ENCODE measurements around the gene PLCL1.

The PLCL1 gene

DNA sequence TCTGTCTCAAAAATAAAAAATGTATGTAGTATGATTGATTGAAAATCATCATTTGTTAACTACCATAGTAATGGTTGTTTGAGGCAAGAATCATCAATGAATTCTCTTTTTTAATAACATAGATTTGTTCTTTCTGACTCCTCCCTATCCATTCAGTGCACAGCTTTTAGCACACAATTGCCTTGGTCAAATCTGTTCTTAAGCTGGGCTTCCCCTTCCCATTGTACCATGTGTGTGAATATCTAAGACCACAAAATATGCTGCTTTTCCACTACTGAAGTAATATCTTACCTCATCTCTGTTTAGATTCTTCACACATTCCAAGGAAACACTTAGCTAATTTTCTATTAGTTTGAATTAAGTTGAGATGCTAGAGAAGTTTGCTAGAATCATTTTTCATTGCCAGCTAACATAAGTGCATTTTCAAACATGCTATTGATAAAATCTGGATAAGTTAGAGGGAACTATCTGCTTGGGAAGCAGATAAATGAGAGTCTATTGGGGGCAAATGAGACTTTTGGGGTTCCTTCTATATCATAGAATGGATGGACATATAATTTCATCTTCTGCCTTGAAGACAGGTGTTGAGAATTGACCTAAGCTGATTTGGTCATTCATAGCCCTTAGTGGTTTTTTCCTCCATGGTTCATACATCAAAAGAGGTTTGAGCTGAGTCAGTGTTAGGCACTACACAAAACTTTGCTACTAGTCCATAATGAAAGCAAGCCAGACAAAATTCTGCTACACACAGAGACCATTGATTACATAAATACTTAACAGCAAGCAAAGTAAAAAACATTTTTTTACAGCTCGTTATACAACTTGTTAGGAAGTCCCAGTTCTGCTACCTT lies 231.9 kb downstream of the PLCL1 start:
- DNase-seq (ENCODE audit: low read depth): no peak
- H3K4me3 ChIP-seq (ENCODE audit: low read depth, low read length): no peak overlapping the region
- TF ChIP-seq, protein P1, sequence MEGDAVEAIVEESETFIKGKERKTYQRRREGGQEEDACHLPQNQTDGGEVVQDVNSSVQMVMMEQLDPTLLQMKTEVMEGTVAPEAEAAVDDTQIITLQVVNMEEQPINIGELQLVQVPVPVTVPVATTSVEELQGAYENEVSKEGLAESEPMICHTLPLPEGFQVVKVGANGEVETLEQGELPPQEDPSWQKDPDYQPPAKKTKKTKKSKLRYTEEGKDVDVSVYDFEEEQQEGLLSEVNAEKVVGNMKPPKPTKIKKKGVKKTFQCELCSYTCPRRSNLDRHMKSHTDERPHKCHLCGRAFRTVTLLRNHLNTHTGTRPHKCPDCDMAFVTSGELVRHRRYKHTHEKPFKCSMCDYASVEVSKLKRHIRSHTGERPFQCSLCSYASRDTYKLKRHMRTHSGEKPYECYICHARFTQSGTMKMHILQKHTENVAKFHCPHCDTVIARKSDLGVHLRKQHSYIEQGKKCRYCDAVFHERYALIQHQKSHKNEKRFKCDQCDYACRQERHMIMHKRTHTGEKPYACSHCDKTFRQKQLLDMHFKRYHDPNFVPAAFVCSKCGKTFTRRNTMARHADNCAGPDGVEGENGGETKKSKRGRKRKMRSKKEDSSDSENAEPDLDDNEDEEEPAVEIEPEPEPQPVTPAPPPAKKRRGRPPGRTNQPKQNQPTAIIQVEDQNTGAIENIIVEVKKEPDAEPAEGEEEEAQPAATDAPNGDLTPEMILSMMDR (conservative IDR thresholded peaks at IDR 0.05; ENCODE audit: low read depth, low read length): no peak

DNA sequence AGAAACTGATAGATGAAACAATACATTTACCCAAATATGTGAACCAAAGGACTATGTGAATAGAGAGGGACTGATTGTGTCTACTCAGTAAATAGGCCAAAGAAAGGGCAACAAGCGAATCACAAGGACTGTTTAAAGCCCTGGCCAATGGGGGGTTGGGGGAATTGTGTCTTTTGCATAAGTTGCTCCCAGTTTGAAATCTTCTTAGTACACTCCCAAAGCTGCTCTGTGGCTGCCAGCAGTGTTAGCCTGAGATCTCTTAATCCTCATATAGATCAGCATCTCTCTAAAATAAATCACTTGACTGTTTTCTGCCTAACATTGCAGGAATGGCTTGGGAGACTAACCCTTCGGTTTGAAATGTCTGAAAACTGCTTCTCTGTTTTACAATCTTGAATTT lies 236.4 kb downstream of the PLCL1 start:
- no peak for DNase-seq (ENCODE audit: low read depth)
- no peak overlapping the region for H3K4me3 ChIP-seq (ENCODE audit: low read depth, low read length)
- TF ChIP-seq, protein P1 (conservative IDR thresholded peaks at IDR 0.05; ENCODE audit: low read depth, low read length): no peak

DNA sequence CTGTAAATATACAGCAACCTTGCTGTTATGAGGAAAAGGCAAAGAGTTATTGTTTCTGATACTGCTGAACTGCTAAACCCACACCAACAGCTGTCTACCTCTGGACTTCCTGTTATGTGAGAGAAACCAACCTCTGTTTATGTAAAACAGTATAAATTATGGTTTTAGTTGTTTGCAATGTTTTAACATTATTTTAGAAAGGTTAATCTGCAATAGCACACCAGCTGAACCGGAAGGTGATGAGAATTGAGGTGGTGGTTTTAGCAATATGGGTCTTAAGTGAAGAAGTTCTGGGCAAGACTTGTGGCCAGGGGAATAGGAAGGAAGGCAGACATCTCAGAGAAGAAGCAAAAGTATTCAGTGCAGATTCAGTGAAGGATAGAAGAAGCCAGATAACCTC lies 237.8 kb downstream of the PLCL1 start:
- H3K4me3 ChIP-seq (ENCODE audit: low read depth, low read length): no peak overlapping the region
- TF ChIP-seq, protein P1 (conservative IDR thresholded peaks at IDR 0.05; ENCODE audit: low read depth, low read length): no peak
- DNase-seq (ENCODE audit: low read depth): no peak

DNA sequence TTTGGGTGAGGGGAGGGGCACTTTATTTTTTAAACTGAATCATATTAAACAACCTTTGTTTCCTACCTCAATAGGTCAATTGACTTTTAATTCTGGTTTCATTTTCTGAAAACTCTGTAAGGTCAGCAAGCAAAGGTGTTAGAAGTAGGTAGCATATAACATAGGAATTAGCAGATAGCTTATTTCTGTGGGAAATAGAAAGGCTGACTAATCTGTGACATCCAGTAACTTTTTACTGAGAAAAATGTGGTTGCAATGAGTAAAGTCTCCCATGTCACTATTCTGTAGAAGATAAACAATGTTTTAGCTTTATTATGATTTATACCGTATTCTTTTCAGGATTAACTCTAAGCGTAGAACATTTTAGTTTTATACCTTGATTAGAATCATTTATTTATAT lies 240.4 kb downstream of the PLCL1 start:
- DNase-seq (ENCODE audit: low read depth): no peak
- H3K4me3 ChIP-seq (ENCODE audit: low read depth, low read length): no peak overlapping the region
- TF ChIP-seq, protein P1 (conservative IDR thresholded peaks at IDR 0.05; ENCODE audit: low read depth, low read length): no peak

DNA sequence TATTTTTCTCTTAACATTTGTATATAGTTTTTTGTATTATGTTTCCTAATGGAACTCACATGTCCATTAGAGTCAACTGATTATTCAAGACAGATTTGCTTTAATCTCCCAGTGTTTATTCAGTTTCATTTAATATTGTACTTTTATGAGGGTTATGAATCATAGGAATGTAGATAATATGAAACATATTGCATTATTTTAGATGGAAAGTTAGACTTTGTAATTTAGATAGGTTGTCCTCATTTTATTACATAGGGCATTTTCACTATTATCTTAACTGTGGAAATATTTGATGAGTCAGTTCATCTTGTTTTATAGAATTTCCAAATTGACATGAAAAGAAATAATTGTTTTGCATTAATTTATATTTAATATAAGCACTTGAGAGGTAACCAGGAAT lies 240.8 kb downstream of the PLCL1 start:
- DNase-seq (ENCODE audit: low read depth): no peak
- TF ChIP-seq, protein P1 (conservative IDR thresholded peaks at IDR 0.05; ENCODE audit: low read depth, low read length): no peak
- H3K4me3 ChIP-seq (ENCODE audit: low read depth, low read length): no peak overlapping the region

DNA sequence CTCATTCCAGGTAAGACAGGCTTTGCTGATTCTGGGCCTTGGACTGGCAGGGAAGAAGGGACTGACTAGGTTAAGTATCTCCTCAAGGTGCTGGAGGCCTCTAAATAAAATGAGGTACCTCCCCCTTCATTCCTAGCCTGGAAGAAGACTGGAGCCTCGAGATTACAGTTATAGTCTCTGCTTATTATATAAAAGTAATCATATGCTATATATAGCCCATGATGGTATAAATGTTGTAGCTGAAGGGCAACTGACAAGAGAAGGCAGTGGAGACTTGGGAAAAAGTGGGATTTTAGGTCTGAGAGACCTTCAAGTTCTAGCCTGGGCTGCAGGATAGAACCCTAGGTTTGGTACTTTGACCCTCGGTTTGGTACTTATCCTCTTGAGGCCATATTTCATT lies 248.3 kb downstream of the PLCL1 start:
- TF ChIP-seq, protein P1 (conservative IDR thresholded peaks at IDR 0.05; ENCODE audit: low read depth, low read length): no peak
- DNase-seq (ENCODE audit: low read depth): no peak
- H3K4me3 ChIP-seq (ENCODE audit: low read depth, low read length): no peak overlapping the region

DNA sequence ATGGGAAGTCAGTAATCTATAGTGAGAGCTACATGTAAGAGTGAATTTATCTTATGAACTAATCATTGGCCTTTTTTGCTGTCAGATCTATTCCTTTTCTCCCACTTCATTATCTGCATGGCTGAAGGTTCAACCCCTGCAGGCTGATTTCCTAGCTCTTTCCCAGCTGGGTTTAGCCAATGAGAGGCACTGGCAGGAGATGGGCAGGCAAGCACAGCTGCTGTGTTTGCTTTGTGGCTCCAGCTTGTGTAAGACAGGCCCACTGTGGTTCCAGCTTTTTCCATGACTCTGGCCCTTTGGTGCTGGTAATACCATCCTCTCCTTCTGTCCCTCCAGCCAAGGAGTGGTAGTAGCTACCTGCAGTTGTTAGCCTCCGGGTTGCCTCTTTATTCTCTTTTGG lies 248.8 kb downstream of the PLCL1 start:
- DNase-seq (ENCODE audit: low read depth): no peak

More for the DNA sequence above, 248.8 kb downstream of the PLCL1 start:
- TF ChIP-seq, protein P1 (conservative IDR thresholded peaks at IDR 0.05; ENCODE audit: low read depth, low read length): no peak
- H3K4me3 ChIP-seq (ENCODE audit: low read depth, low read length): no peak overlapping the region
